Gastrocnemius medialis (tissue), 4 donors: Measurements from ENCODE around the gene COL25A1. TPM values are rescaled to one million over a fixed set of nuclear protein-coding genes. Genes with fewer than 3 reads are reported as not detected.
"Not testable (repeated sequence)": the region's sequence is repeated elsewhere in the genome, so short reads cannot be mapped to it uniquely, and the experiment has no call there.

Experiments
- ATAC-seq, 2 donors: fragments of 150-250 bp; one replicate each; pipeline ENCODE4 v1.9.1; 2016
- DNase-seq, 2 donors: peaks; one replicate each; pipeline ENCODE4 v3.0.0-alpha.2; 2019
- H3K27ac ChIP-seq, 4 donors: fragments of 200-600 bp; sonication (generic); 1 replicate in 1 of 4; 2 replicates in 3 of 4; pipeline ENCODE4 v1.5.1; 2016 to 2018; ENCODE audit warnings: mild to moderate bottlenecking in 2 of 4, moderate library complexity in 1 of 4
- H3K27me3 ChIP-seq, 3 donors: fragments of 200-600 bp; sonication (generic) in 2 of 3; 1 replicate in 1 of 3; 2 replicates in 2 of 3; pipeline versions ENCODE4 v1.5.1 to v1.6.0; 2016 to 2019; ENCODE audit warnings: mild to moderate bottlenecking in 1 of 3, moderate library complexity in 1 of 3
- H3K36me3 ChIP-seq, 2 donors: fragments of 200-600 bp; sonication (generic) in 1 of 2; one replicate each; pipeline ENCODE4 v1.5.1; 2017 to 2018
- H3K4me1 ChIP-seq, 2 donors: fragments of 200-600 bp; sonication (generic) in 1 of 2; one replicate each; pipeline ENCODE4 v1.5.1; 2016 to 2017; ENCODE audit warnings: mild to moderate bottlenecking in 2 of 2
- H3K4me3 ChIP-seq, 4 donors: fragments of 200-600 bp; sonication (generic) in 3 of 4; 1 replicate in 1 of 4; 2 replicates in 3 of 4; pipeline ENCODE4 v1.5.1; 2016 to 2019; ENCODE audit warnings: mild to moderate bottlenecking in 2 of 4
- H3K9me3 ChIP-seq, 3 donors: fragments of 200-600 bp; sonication (generic) in 2 of 3; 1 replicate in 1 of 3; 2 replicates in 2 of 3; pipeline ENCODE4 v1.5.1; 2016 to 2019
- POLR2A ChIP-seq, 2 donors: fragments of 450-650 bp; IDR thresholded peaks; one replicate each; pipeline ENCODE4 v1.6.1; 2017; ENCODE audit warnings: antibody characterized with exemption in 2 of 2, mild to moderate bottlenecking in 2 of 2, moderate library complexity in 2 of 2
- in situ Hi-C, 4 donors: fragments of 200-750 bp; cut with MboI; loops; one replicate each; pipeline versions ENCODE4 v1.15.0 to v1.8.0; 2017; ENCODE audit warnings: low sequenced_read_pairs in 4 of 4
- intact Hi-C: fragments of 100-400 bp; cut with DNase I; formaldehyde crosslinking; loops from one replicate; pipeline ENCODE4 v1.15.1; 2023; ENCODE audit warnings: low total_unique reads
- total RNA-seq, 4 donors: library from RNA; depleted of rRNA; stranded (reverse); fragments of >200 nt; gene quantifications; one replicate each; pipeline versions ENCODE4 v1.1.0 to v1.2.3, GENCODE V29; 2016
- TF ChIP-seq, protein P1 (sequence below), 5 experiments: fragments of 450-650 bp in 3 of 5; fragments of 200-600 bp in 2 of 5; sonication (generic) in 2 of 5; IDR thresholded peaks in 4 of 5; conservative IDR thresholded peaks in 1 of 5; 1 replicate in 4 of 5; 2 replicates in 1 of 5; pipeline ENCODE4 v1.5.1; 2016 to 2019; ENCODE audit warnings: antibody characterized with exemption in 5 of 5, mild to moderate bottlenecking in 3 of 5, moderate library complexity in 3 of 5

COL25A1 gene
- total RNA-seq, 4 donors from 2014 or later = 0.27 to 2.0 (median 0.85) TPM; not detected in 1

DNA sequence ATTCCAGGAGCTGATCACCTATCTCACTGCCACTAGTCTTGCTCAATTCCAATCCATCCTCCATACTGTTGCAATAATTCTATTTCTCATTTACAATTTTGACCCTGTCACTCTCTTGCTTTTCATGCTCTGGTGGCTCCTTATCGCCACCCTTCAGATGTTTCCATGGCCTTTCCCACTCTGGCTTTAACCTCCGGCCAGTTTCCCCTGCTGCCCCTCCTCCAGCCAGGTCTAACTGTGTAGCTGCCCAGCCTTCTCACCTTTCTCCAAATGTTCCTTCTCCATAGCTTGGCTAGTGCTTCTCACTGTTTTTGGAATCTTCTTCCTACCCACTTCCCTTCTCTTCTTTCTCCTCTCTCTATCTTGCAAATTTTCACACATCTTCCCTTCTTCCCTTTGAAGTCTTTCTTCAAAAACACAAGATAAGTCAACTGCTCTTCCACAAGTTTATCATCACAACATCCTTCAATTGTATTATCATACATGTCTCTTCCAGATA, 153.8 kb downstream of the COL25A1 start:
- H3K4me3 ChIP-seq = no peak overlapping the region
- no peaks in the 10 kb centered on the region for H3K9me3 ChIP-seq
- no peaks in the 10 kb centered on the region for H3K36me3 ChIP-seq
- in situ Hi-C loops = no loop called here
- intact Hi-C loops = no loop called here
- no peaks in the 10 kb centered on the region for H3K4me1 ChIP-seq
- DNase-seq (no peak), ATAC-seq (no peak)
- no peak for TF ChIP-seq POLR2A (IDR thresholded peaks at IDR 0.05)
- TF ChIP-seq, protein P1, sequence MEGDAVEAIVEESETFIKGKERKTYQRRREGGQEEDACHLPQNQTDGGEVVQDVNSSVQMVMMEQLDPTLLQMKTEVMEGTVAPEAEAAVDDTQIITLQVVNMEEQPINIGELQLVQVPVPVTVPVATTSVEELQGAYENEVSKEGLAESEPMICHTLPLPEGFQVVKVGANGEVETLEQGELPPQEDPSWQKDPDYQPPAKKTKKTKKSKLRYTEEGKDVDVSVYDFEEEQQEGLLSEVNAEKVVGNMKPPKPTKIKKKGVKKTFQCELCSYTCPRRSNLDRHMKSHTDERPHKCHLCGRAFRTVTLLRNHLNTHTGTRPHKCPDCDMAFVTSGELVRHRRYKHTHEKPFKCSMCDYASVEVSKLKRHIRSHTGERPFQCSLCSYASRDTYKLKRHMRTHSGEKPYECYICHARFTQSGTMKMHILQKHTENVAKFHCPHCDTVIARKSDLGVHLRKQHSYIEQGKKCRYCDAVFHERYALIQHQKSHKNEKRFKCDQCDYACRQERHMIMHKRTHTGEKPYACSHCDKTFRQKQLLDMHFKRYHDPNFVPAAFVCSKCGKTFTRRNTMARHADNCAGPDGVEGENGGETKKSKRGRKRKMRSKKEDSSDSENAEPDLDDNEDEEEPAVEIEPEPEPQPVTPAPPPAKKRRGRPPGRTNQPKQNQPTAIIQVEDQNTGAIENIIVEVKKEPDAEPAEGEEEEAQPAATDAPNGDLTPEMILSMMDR (IDR thresholded peaks at IDR 0.05 in 4 of 5, conservative IDR thresholded peaks at IDR 0.05 in 1 of 5) = no peak
- H3K27me3 ChIP-seq = no peaks in the 10 kb centered on the region
- H3K27ac ChIP-seq = no peak overlapping the region

DNA sequence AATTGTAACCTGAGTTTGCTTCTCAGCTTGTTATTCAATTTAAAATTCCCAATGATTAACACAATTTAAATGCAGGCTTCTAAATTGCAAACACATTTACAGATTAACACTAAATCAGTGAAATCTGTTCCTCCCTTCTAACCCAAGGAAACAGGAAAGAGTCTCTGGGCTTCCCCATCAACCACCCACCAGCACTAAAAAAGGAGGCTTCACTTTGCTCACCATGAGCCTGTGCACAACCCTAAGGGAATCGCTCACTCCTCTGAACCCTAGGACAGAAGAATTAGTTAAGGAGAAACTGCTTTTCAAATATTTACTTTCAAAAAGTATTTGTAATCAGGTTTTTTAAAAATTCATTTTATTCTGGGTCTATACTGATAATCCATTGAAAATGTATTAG, 155.3 kb downstream of the COL25A1 start:
- intact Hi-C loops = no loop called here
- Histone ChIP-seq H3K27me3 (no peaks in the 10 kb centered on the region), H3K27ac (no peak overlapping the region), H3K4me1 (no peaks in the 10 kb centered on the region), H3K36me3 (no peaks in the 10 kb centered on the region), H3K4me3 (no peak overlapping the region), H3K9me3 (no peaks in the 10 kb centered on the region)
- no peak for TF ChIP-seq POLR2A (IDR thresholded peaks at IDR 0.05)
- no peak for DNase-seq
- in situ Hi-C loops = no loop called here
- ATAC-seq = no peak

DNA sequence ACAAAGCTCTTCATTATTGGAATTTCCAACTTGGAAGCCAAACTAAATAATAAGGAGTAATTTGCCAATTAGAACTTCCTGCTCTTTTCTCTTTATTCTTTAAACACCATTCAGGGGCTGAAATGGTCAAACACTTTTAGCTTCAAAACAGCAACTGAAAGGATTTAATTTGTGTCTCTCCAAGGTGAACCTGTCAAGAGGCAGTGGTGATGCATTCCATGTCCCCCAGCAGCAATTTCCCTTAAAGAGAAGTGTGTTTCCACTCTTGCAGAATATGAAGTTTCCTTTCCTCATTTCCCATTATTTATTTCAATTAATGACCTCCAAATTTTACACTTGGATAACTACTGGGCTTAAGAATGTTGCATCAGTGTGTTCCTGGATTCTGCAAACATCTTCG, 156.0 kb downstream of the COL25A1 start:
- Histone ChIP-seq H3K9me3 (no peaks in the 10 kb centered on the region), H3K4me3 (no peak overlapping the region), H3K27ac (no peak overlapping the region), H3K36me3 (no peaks in the 10 kb centered on the region), H3K27me3 (no peaks in the 10 kb centered on the region), H3K4me1 (no peaks in the 10 kb centered on the region)
- ATAC-seq (no peak), DNase-seq (no peak)
- intact Hi-C loops (no loop called here), in situ Hi-C loops (no loop called here)
- TF ChIP-seq, protein P1 (IDR thresholded peaks at IDR 0.05 in 4 of 5, conservative IDR thresholded peaks at IDR 0.05 in 1 of 5) = no peak
- no peak for TF ChIP-seq POLR2A (IDR thresholded peaks at IDR 0.05)

DNA sequence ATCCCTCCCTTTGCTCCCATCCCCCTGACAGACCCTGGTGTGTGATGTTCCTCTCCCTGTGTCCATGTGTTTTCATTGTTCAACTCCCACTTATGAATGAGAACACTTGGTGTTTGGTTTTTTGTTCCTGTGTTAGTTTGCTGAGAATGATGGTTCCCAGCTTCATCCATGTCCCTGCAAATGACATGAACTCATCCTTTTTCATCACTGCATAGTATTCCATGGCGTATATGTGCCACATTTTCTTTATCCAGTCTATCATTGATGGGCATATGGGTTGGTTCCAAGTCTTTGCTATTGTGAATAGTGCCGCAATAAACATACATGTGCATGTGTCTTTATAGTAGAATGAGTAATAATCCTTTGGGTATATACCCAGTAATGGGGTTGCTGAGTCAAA, 164.3 kb downstream of the COL25A1 start:
- H3K27ac ChIP-seq, DNase-seq, ATAC-seq, H3K9me3 ChIP-seq, intact Hi-C loops, in situ Hi-C loops, H3K4me1 ChIP-seq, H3K4me3 ChIP-seq, H3K27me3 ChIP-seq, H3K36me3 ChIP-seq: not testable (repeated sequence)

DNA sequence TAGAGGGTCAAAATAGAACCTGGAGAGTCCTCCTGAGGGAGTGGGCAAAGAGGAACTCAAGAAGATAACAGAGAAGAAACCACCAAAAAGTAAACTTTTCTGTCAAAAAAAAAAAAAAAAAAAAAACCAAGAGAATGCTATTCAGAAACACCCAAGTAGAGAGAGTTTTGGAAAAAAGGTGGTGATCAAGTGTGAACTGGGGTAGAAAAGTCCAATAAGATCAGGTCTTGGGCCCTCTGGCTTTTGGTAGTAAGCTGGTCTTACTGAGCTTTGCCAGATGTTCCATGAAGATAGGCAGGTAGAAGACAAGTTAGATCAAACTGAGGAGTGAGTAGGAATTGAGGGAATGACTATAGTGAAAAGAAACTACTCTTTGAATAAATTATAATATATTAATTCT, 167.5 kb downstream of the COL25A1 start:
- DNase-seq = no peak
- TF ChIP-seq, protein P1 (IDR thresholded peaks at IDR 0.05 in 4 of 5, conservative IDR thresholded peaks at IDR 0.05 in 1 of 5) = no peak
- TF ChIP-seq POLR2A (IDR thresholded peaks at IDR 0.05) = no peak
- Histone ChIP-seq H3K4me1 (no peaks in the 10 kb centered on the region), H3K27ac (no peak overlapping the region), H3K27me3 (no peaks in the 10 kb centered on the region), H3K4me3 (no peak overlapping the region), H3K36me3 (no peaks in the 10 kb centered on the region), H3K9me3 (no peaks in the 10 kb centered on the region)
- ATAC-seq = no peak
- in situ Hi-C loops (no loop called here), intact Hi-C loops (no loop called here)

DNA sequence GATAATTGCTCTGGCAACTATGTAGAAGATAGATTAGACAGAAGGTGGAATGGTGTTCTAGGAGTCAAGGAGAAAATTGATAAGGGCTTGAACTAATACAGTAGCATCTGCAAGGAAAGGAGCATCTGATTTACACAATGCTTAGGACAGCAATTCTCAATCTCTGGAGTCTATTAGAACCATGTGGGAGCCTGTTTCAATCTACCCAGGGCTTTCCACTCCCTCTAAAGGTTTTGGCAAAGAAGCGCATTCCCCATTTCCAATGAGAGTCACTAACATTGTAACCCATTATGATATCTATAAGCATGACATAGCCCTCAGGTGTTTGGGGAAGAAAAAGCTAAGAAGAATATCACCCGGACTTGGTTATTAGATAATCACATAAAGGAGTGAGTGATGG, 168.2 kb downstream of the COL25A1 start:
- Histone ChIP-seq H3K4me3 (no peak overlapping the region), H3K9me3 (no peaks in the 10 kb centered on the region), H3K4me1 (no peaks in the 10 kb centered on the region), H3K27ac (no peak overlapping the region), H3K36me3 (no peaks in the 10 kb centered on the region), H3K27me3 (no peaks in the 10 kb centered on the region)
- DNase-seq (no peak), ATAC-seq (no peak)
- in situ Hi-C loops (no loop called here), intact Hi-C loops (no loop called here)
- TF ChIP-seq, protein P1 (IDR thresholded peaks at IDR 0.05 in 4 of 5, conservative IDR thresholded peaks at IDR 0.05 in 1 of 5) = no peak
- TF ChIP-seq POLR2A (IDR thresholded peaks at IDR 0.05) = no peak
